ENCODE measurements around the gene CSMD2. TPM values are rescaled to one million over a fixed set of nuclear protein-coding genes. Genes with fewer than 3 reads are reported as not detected.

The CSMD2 gene
- total and polyA plus RNA-seq, 2 of the 8 experiments (the other 6 are each of a cell fraction or from before 2014, with no cell fraction given): 7.0 to 14.7 TPM

GRCh38 chr1:33971018-33971710, 193.9 kb downstream of the CSMD2 start:
- Histone ChIP-seq H3K9ac (replicated peaks in 1 of 4; ENCODE audit: extremely low read depth in 1 of 4, low read depth in 3 of 4, low read length in 3 of 4) (no peak overlapping the region), H2BK5ac (ENCODE audit: low read depth, low read length) (no peak overlapping the region), H3K9me3 (ENCODE audit: insufficient read depth in 2 of 2, low read depth in 1 of 2, low read length in 1 of 2) (no peaks in the 10 kb centered on the region), H2BK20ac (ENCODE audit: low read length) (no peak overlapping the region), H3K4me3 (ENCODE audit: extremely low read depth in 1 of 4, insufficient read depth in 2 of 4, low read depth in 3 of 4, low read length in 4 of 4) (no peak overlapping the region), H4K20me1 (replicated peaks in 1 of 2; ENCODE audit: control insufficient read depth in 1 of 2, insufficient read depth in 2 of 2, low read length in 2 of 2) (peaks cover 5 to 7% of the 10 kb centered on the region in 2 experiments), H2AK5ac (ENCODE audit: low read depth, low read length) (no peak overlapping the region), H3K56ac (replicated peaks; ENCODE audit: insufficient read length, low read depth, low read length) (no peak overlapping the region), H3K4me2 (ENCODE audit: insufficient read depth in 1 of 2, low read depth in 2 of 2, low read length in 2 of 2) (no peak overlapping the region), H4K5ac (ENCODE audit: insufficient read length, low read depth, low read length) (no peak overlapping the region), H2BK120ac (replicated peaks; ENCODE audit: low read depth, low read length) (no peak overlapping the region), H3K36me3 (ENCODE audit: control insufficient read depth in 2 of 4, insufficient read depth in 4 of 4, low read length in 3 of 4) (no peaks in the 10 kb centered on the region), H3K18ac (ENCODE audit: extremely low read depth, low read length) (no peak overlapping the region), H3K79me2 (ENCODE audit: control insufficient read depth in 1 of 2, insufficient read depth in 2 of 2, low read length in 2 of 2) (0 out of 4 replicates have a peak, but pooled peaks cover 0 to 3% of the 10 kb centered on the region in 2 experiments), H4K8ac (ENCODE audit: extremely low read depth, insufficient read depth, low read length) (peak overlapping the region; percentile 9; the same call in 1 of the 2 replicates), H3K4ac (replicated peaks; ENCODE audit: insufficient read length, low read depth, low read length) (no peak overlapping the region), H2BK15ac (ENCODE audit: low read length) (no peak overlapping the region), H3K23me2 (ENCODE audit: low read depth, low read length) (no peaks in the 10 kb centered on the region), H3K79me1 (ENCODE audit: low read depth, low read length) (no peaks in the 10 kb centered on the region; the same call in 1 of the 2 replicates), H3K27ac (ENCODE audit: low read depth, low read length) (no peak overlapping the region), H3K14ac (ENCODE audit: insufficient read length) (no peak overlapping the region), H2AFZ (ENCODE audit: low read length) (no peak overlapping the region), H3K23ac (ENCODE audit: insufficient read length) (no peak overlapping the region), H4K91ac (replicated peaks; ENCODE audit: insufficient read length, low read length) (no peak overlapping the region), H2BK12ac (ENCODE audit: low read depth, low read length) (no peak overlapping the region), H3K4me1 (replicated peaks in 1 of 4; ENCODE audit: control insufficient read depth in 3 of 4, insufficient read depth in 4 of 4, low read length in 3 of 4) (peaks cover 0 to 13% (median 5%) of the 10 kb centered on the region in 4 experiments; a peak in 5 of 7 replicates), H3K27me3 (replicated peaks in 1 of 4; ENCODE audit: control insufficient read depth in 3 of 4, extremely low read depth in 1 of 4, insufficient read depth in 3 of 4, low read length in 3 of 4) (no peaks in the 10 kb centered on the region)
- FAIRE-seq: no peak
- ChIA-PET POLR2A (ENCODE audit: partially characterized antibody) (interaction anchor here (0.9 kb wide), 1 partner anchor 279 kb away, joined by 3 read pairs; no protein-coding TSS in a partner anchor), CTCF (ENCODE audit: partially characterized antibody) (interaction anchor here (0.6 to 1.9 kb wide), 9 partner anchors 10 to 515 kb away, joined by 3 to 6 read pairs (median 3); no protein-coding TSS in a partner anchor)
- TF ChIP-seq SP4 (IDR thresholded peaks at IDR 0.05; ENCODE audit: low read length) (no peak), TAF7 (optimal IDR thresholded peaks at IDR 0.05; ENCODE audit: borderline replicate concordance, low read depth, low read length) (no peak), TEAD4 (IDR thresholded peaks at IDR 0.05; ENCODE audit: low read depth, low read length) (no peak), RBBP5 (IDR thresholded peaks at IDR 0.05; ENCODE audit: borderline replicate concordance, low read depth, low read length) (no peak), FOSL1 (IDR thresholded peaks at IDR 0.05; ENCODE audit: insufficient read depth, low read depth, low read length) (no peak), RFX5 (IDR thresholded peaks at IDR 0.05; ENCODE audit: borderline replicate concordance, low read depth, low read length) (no peak), HDAC6 (IDR thresholded peaks at IDR 0.05; ENCODE audit: low read depth, low read length) (no peak)
- DNase-seq (ENCODE audit: low read depth in 1 of 2, low spot score in 2 of 2): no peak
- WGBS, 2 experiments (ENCODE audit: extremely low coverage in 1 of 2, insufficient coverage in 1 of 2, insufficient read length in 1 of 2, insufficient replicate concordance in 2 of 2, low coverage in 1 of 2, low lambda C conversion rate in 2 of 2, missing lambda C conversion rate in 1 of 2): 90% methylated on average over 17 of the region's 17 CpGs; no CpG with 5 or more reads in 1 of the 2 experiments
